Transverse colon (tissue), 4 donors: ENCODE results near the gene MTMR11. TPM values are rescaled to one million over a fixed set of nuclear protein-coding genes. Genes with fewer than 3 reads are reported as not detected.
A peak's percentile ranks its signal among the peaks of the same experiment; 100 is the strongest.

ENCODE experiments used
- DNase-seq: peaks from one replicate; pipeline ENCODE4 v3.0.0-alpha.2; 2019
- H3K27ac ChIP-seq, 4 donors: fragments of 200-600 bp; sonication (generic); 2 replicates each; pipeline ENCODE4 v1.5.1; 2016 to 2018; ENCODE audit warnings: inconsistent platforms in 4 of 4
- H3K27me3 ChIP-seq: fragments of 200-600 bp; sonication (generic); 2 replicates; pipeline ENCODE4 v1.5.1; 2017; ENCODE audit warnings: inconsistent platforms
- H3K36me3 ChIP-seq, 4 donors: fragments of 200-600 bp; sonication (generic); 2 replicates each; pipeline ENCODE4 v1.5.1; 2017 to 2019; ENCODE audit warnings: inconsistent platforms in 4 of 4
- H3K4me1 ChIP-seq, 4 donors: fragments of 200-600 bp; sonication (generic); 2 replicates each; pipeline ENCODE4 v1.5.1; 2017 to 2020; ENCODE audit warnings: inconsistent platforms in 4 of 4
- H3K4me3 ChIP-seq, 4 donors: fragments of 200-600 bp; sonication (generic); 1 replicate in 1 of 4; 2 replicates in 3 of 4; pipeline versions ENCODE4 v1.5.1 to v1.6.1; 2017 to 2019; ENCODE audit warnings: inconsistent platforms in 4 of 4
- H3K9me3 ChIP-seq, 2 donors: fragments of 200-600 bp; sonication (generic); 2 replicates each; pipeline ENCODE4 v1.5.1; 2017 to 2019; ENCODE audit warnings: inconsistent platforms in 2 of 2
- EP300 ChIP-seq: sonication (generic); formaldehyde crosslinking; IDR thresholded peaks from one replicate; pipeline ENCODE4 v1.6.1; 2017; ENCODE audit warnings: antibody characterized with exemption, low read depth
- POLR2A ChIP-seq: fragments of 450-650 bp; IDR thresholded peaks from one replicate; pipeline ENCODE4 v1.6.1; 2016; ENCODE audit warnings: antibody characterized with exemption, mild to moderate bottlenecking, moderate library complexity
- POLR2AphosphoS5 ChIP-seq, 3 donors: sonication (generic); formaldehyde crosslinking; IDR thresholded peaks; one replicate each; pipeline ENCODE4 v1.6.1; 2016; ENCODE audit warnings: antibody characterized with exemption in 3 of 3
- WGBS, 2 donors: methylation state at CpG; one replicate each; pipeline ENCODE4 v1.1.5; 2018; ENCODE audit warnings: low coverage in 1 of 2; 5-methylcytosine and 5-hydroxymethylcytosine counted together
- in situ Hi-C, 4 donors: fragments of 200-750 bp; cut with MboI; loops; one replicate each; pipeline versions ENCODE4 v1.15.0 to v1.15.1; 2017; ENCODE audit warnings: low sequenced_read_pairs in 3 of 4, low pct_ligation_motif_present in 1 of 4, low pct_unique_long_range_greater_than_20kb in 1 of 4
- intact Hi-C: fragments of 100-400 bp; cut with DNase I; formaldehyde crosslinking; loops from one replicate; pipeline ENCODE4 v1.15.1; 2023; ENCODE audit warnings: low total_unique reads
- total RNA-seq, 4 donors: library from RNA; depleted of rRNA; stranded (reverse); fragments of >200 nt; gene quantifications; one replicate each; pipeline ENCODE4 v1.1.0, GENCODE V29; 2016
- TF ChIP-seq, protein P1 (sequence below), 5 experiments: fragments of 200-600 bp in 3 of 5; fragments of 450-650 bp in 2 of 5; sonication (generic) in 3 of 5; IDR thresholded peaks; 1 replicate in 2 of 5; 2 replicates in 3 of 5; pipeline ENCODE4 v1.5.1; 2016 to 2017; ENCODE audit warnings: antibody characterized with exemption in 5 of 5, inconsistent platforms in 3 of 5, mild to moderate bottlenecking in 2 of 5, moderate library complexity in 1 of 5

MTMR11 gene
- 100 to 1,000 TPM; 284 to 483 (median 296) TPM for total RNA-seq

DNA sequence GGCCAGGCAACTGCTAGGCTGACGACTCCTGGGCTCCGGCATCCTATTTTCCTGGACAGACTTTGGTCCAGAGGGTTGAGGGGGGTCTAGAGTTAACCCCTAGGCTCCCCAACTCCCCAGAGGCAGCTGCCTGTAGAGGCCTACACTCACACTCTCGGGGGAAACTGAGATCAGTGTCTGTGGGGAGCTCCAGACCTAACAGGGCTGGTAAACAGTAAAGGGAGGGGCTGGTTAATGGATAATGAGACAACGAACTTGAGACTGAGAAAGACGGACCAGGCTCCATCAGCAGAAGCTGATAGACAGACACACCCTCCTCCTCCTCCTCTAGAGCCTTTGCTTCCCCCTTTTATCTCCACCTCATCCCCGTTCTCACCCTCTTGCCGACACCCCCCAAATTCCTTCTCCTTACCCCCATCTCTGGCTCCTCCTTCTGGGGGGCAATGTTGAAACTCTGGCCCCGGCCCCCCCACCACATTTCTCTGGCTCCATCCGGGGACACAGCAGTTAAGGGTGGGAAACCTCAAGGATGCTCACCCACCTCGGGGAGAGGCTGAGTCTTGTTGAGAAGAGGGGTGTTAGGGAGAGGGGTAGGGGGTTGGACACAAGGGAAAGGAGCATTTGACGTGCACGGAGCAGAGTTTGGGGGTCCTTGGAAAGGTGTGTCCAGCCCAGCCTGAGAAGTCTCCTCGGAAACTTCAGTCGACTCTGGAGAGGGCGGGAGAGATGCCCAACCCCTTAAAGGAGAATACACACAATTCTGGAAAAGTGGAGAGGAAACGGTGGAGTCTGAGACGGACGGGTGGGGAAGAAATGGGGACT, at the start of gene MTMR11:
MTMR11 (minus strand) TSS at position 710 of the 822 bp plus-strand sequence; CDS start at position 478, 232 bp downstream.
- WGBS, 2 donors: 10 to 18% methylated on average over 2 to 18 of the region's 18 CpGs
- peaks cover 24 to 89% (median 55%) of the 10 kb centered on the region in 4 donors for H3K4me1 ChIP-seq
- no peaks in the 10 kb centered on the region for H3K9me3 ChIP-seq
- H3K36me3 ChIP-seq: no peaks in the 10 kb centered on the region
- H3K27ac ChIP-seq: peak within 1 kb of the TSS; percentile 90 to 96 (median 94)
- in situ Hi-C loops: no loop called here
- intact Hi-C loops: no loop called here
- H3K27me3 ChIP-seq: no peaks in the 10 kb centered on the region
- peak; percentile 47 to 85 (median 67) for TF ChIP-seq POLR2AphosphoS5 (IDR thresholded peaks at IDR 0.05)
- TF ChIP-seq POLR2A: peak; percentile 80
- no peak for TF ChIP-seq EP300
- peak; percentile 63 for DNase-seq
- H3K4me3 ChIP-seq: peak within 1 kb of the TSS; percentile 49 to 79 (median 64)

- Histone ChIP-seq H3K4me3 (no peak overlapping the region), H3K4me1 (peaks cover 6 to 37% (median 25%) of the 10 kb centered on the region in 4 donors), H3K9me3 (no peaks in the 10 kb centered on the region), H3K36me3 (peaks cover 0 to 9% (median 0%) of the 10 kb centered on the region in 4 donors), H3K27me3 (no peaks in the 10 kb centered on the region), H3K27ac (no peak overlapping the region)
- no peak for TF ChIP-seq EP300
- no peak for TF ChIP-seq POLR2A
- TF ChIP-seq POLR2AphosphoS5 (IDR thresholded peaks at IDR 0.05): no peak
- TF ChIP-seq, protein P1, sequence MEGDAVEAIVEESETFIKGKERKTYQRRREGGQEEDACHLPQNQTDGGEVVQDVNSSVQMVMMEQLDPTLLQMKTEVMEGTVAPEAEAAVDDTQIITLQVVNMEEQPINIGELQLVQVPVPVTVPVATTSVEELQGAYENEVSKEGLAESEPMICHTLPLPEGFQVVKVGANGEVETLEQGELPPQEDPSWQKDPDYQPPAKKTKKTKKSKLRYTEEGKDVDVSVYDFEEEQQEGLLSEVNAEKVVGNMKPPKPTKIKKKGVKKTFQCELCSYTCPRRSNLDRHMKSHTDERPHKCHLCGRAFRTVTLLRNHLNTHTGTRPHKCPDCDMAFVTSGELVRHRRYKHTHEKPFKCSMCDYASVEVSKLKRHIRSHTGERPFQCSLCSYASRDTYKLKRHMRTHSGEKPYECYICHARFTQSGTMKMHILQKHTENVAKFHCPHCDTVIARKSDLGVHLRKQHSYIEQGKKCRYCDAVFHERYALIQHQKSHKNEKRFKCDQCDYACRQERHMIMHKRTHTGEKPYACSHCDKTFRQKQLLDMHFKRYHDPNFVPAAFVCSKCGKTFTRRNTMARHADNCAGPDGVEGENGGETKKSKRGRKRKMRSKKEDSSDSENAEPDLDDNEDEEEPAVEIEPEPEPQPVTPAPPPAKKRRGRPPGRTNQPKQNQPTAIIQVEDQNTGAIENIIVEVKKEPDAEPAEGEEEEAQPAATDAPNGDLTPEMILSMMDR (IDR thresholded peaks at IDR 0.05): no peak
- WGBS, 2 donors: 53 to 71% methylated on average over 3 of the region's 3 CpGs
- in situ Hi-C loops (no loop called here), intact Hi-C loops (no loop called here)
- DNase-seq: no peak
Measured at GRCh38 chr1:149979972-149980540, 43.4 kb upstream of the MTMR11 start.

GRCh38 chr1:149979245-149979971, 42.7 kb upstream of the MTMR11 start:
- no peak overlapping the region for H3K27ac ChIP-seq
- H3K4me1 ChIP-seq: peaks cover 6 to 39% (median 27%) of the 10 kb centered on the region in 4 donors
- H3K9me3 ChIP-seq: no peaks in the 10 kb centered on the region
- no peak overlapping the region for H3K4me3 ChIP-seq
- WGBS, 2 donors: 82 to 89% methylated on average over 2 of the region's 2 CpGs
- no peak for TF ChIP-seq POLR2A
- TF ChIP-seq, protein P1 (IDR thresholded peaks at IDR 0.05): no peak
- TF ChIP-seq EP300: no peak
- no peak for TF ChIP-seq POLR2AphosphoS5 (IDR thresholded peaks at IDR 0.05)
- H3K27me3 ChIP-seq: no peaks in the 10 kb centered on the region
- intact Hi-C loops (no loop called here), in situ Hi-C loops (no loop called here)
- no peak for DNase-seq
- peaks cover 0 to 11% (median 0%) of the 10 kb centered on the region in 4 donors for H3K36me3 ChIP-seq

DNA sequence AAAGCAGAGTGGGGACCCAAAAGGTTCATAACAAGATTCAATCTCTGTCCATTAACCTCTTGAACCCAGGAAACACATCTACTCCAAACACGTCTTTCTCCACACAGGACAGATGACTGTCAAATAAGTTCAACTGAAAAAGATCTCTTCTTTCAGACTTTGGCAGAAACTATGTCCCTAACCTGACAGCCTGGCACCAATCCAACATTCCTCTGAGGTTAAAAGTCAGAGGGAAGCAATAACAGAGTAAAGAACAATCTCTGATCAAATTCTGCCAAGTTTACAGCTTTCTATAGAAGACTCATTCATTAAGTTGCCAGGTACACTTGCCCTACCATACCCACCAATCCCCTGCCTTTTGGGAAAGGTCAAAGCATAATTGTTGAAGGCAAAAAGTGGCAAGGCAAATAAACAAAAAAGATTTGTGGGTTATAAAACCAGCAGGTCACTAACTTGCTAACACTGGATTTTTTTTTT, 41.9 kb upstream of the MTMR11 start:
- in situ Hi-C loops (no loop called here), intact Hi-C loops (no loop called here)
- Histone ChIP-seq H3K36me3 (peaks cover 0 to 11% (median under 1%) of the 10 kb centered on the region in 4 donors), H3K27me3 (no peaks in the 10 kb centered on the region), H3K9me3 (no peaks in the 10 kb centered on the region), H3K27ac (no peak overlapping the region), H3K4me1 (peaks cover 6 to 39% (median 27%) of the 10 kb centered on the region in 4 donors), H3K4me3 (no peak overlapping the region)
- no peak for TF ChIP-seq POLR2A
- TF ChIP-seq EP300: no peak
- TF ChIP-seq POLR2AphosphoS5 (IDR thresholded peaks at IDR 0.05): no peak
- TF ChIP-seq, protein P1 (IDR thresholded peaks at IDR 0.05): no peak
- 36 to 42% methylated on average over 1 of the region's 1 CpG for WGBS, 2 donors
- peak; percentile 37 for DNase-seq
